Keratinocyte (primary cell): ENCODE measurements around the gene THBS2.

ENCODE experiments used
- CTCF ChIP-seq, 3 experiments: IDR thresholded peaks in 1 of 3; conservative IDR thresholded peaks in 1 of 3; optimal IDR thresholded peaks in 1 of 3; 2 replicates in 2 of 3; 3 replicates in 1 of 3; pipeline versions ENCODE3 to v1.5.1; 2011; ENCODE audit warnings: low read length in 3 of 3, mild to moderate bottlenecking in 3 of 3, moderate library complexity in 2 of 3, control low read depth in 1 of 3, inconsistent platforms in 1 of 3; ENCODE audit not compliant: insufficient read depth in 2 of 3; ENCODE audit errors: extremely low read depth in 1 of 3
- EZH2 ChIP-seq: IDR thresholded peaks from one replicate; pipeline ENCODE4 v1.6.1; 2012; ENCODE audit warnings: inconsistent platforms, mild to moderate bottlenecking, low read length, moderate library complexity

- TF ChIP-seq CTCF (optimal IDR thresholded peaks at IDR 0.05 in 1 of 3, IDR thresholded peaks at IDR 0.05 in 1 of 3, conservative IDR thresholded peaks at IDR 0.05 in 1 of 3; ENCODE audit: extremely low read depth in 1 of 3, insufficient read depth in 2 of 3, low read length in 3 of 3) (no peak), EZH2 (no peak)
These were observed 7.2 kb downstream of the THBS2 start for GRCh38 chr6:169246445-169246844.
